ENCODE results near the gene EXOC2. TPM values are rescaled to one million over a fixed set of nuclear protein-coding genes. Genes with fewer than 3 reads are reported as not detected.
A peak's percentile ranks its signal among the peaks of the same experiment; 100 is the strongest.

The EXOC2 gene
- total and polyA plus RNA-seq, 2 of the 13 experiments (the other 11 are each of a cell fraction or from before 2014, with no cell fraction given): 12.6 to 22.9 TPM

DNA sequence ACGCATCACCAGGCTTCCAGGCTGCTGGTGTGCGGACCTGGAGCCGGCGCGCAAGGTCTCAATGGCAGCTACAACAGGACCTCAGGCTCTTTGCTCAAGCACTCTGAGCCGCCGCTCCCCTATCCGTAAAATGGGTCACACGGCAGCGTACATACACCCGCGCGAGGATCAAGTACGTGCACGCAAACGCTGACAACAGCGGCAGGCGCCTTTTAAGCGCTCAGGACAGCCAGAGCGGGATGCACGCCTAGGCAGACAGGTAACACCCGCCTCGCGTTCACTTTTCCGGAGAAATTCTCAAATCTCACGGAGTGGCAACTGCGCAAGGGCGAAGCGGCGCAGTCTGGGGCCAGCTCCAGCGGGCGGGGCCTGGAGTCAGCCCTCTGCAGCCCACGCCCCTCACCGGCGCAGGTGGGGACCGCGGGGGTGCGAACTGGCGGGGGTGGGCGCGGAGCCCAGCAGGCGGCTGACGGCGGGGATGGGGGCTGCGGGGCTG lies 535 bp downstream of the EXOC2 start (continued):
- TF ChIP-seq EP300 (IDR thresholded peaks at IDR 0.05; ENCODE audit: low read depth in 2 of 2, low read length in 2 of 2) (no peak), EP300 (CRISPR knock-in tag; IDR thresholded peaks at IDR 0.05; ENCODE audit: borderline replicate concordance) (no peak), HCFC1 (IDR thresholded peaks at IDR 0.05; ENCODE audit: low read depth, low read length) (no peak), NRL (CRISPR knock-in tag; IDR thresholded peaks at IDR 0.05; ENCODE audit: borderline replicate concordance) (0 out of 2 replicates have a peak, but pooled peaks have one; percentile 32), REPIN1 (CRISPR knock-in tag; IDR thresholded peaks at IDR 0.05; ENCODE audit: borderline replicate concordance, low read depth) (no peak), TEAD3 (CRISPR knock-in tag; optimal IDR thresholded peaks at IDR 0.05; ENCODE audit: borderline replicate concordance) (peak; percentile 33), CHD2 (IDR thresholded peaks at IDR 0.05; ENCODE audit: low read depth, low read length) (no peak), ZNF570 (CRISPR knock-in tag; IDR thresholded peaks at IDR 0.05; ENCODE audit: borderline replicate concordance) (0 out of 2 replicates have a peak, but pooled peaks have one; percentile 4), KLF9 (CRISPR knock-in tag; IDR thresholded peaks at IDR 0.05; ENCODE audit: low read depth) (no peak), FOXJ3 (CRISPR knock-in tag; IDR thresholded peaks at IDR 0.05; ENCODE audit: borderline replicate concordance) (no peak), MZF1 (CRISPR knock-in tag; IDR thresholded peaks at IDR 0.05; ENCODE audit: borderline replicate concordance) (no peak), ZBTB42 (CRISPR knock-in tag; IDR thresholded peaks at IDR 0.05) (no peak), WIZ (CRISPR knock-in tag; IDR thresholded peaks at IDR 0.05) (no peak), CENPT (CRISPR knock-in tag; IDR thresholded peaks at IDR 0.05; ENCODE audit: low read depth) (no peak), ZNF615 (CRISPR knock-in tag; IDR thresholded peaks at IDR 0.05; ENCODE audit: borderline replicate concordance) (no peak), PCBP1 (IDR thresholded peaks at IDR 0.05; ENCODE audit: borderline replicate concordance, low read depth, low read length) (0 out of 2 replicates have a peak, but pooled peaks have one; percentile 81), TCF7 (IDR thresholded peaks at IDR 0.05; ENCODE audit: low read depth) (no peak), HMGA1 (CRISPR knock-in tag; conservative IDR thresholded peaks at IDR 0.05) (no peak)
- TF ChIP-seq, protein P1, sequence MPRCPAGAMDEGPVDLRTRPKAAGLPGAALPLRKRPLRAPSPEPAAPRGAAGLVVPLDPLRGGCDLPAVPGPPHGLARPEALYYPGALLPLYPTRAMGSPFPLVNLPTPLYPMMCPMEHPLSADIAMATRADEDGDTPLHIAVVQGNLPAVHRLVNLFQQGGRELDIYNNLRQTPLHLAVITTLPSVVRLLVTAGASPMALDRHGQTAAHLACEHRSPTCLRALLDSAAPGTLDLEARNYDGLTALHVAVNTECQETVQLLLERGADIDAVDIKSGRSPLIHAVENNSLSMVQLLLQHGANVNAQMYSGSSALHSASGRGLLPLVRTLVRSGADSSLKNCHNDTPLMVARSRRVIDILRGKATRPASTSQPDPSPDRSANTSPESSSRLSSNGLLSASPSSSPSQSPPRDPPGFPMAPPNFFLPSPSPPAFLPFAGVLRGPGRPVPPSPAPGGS (CRISPR knock-in tag; IDR thresholded peaks at IDR 0.05): no peak
- TF ChIP-seq, protein P2, sequence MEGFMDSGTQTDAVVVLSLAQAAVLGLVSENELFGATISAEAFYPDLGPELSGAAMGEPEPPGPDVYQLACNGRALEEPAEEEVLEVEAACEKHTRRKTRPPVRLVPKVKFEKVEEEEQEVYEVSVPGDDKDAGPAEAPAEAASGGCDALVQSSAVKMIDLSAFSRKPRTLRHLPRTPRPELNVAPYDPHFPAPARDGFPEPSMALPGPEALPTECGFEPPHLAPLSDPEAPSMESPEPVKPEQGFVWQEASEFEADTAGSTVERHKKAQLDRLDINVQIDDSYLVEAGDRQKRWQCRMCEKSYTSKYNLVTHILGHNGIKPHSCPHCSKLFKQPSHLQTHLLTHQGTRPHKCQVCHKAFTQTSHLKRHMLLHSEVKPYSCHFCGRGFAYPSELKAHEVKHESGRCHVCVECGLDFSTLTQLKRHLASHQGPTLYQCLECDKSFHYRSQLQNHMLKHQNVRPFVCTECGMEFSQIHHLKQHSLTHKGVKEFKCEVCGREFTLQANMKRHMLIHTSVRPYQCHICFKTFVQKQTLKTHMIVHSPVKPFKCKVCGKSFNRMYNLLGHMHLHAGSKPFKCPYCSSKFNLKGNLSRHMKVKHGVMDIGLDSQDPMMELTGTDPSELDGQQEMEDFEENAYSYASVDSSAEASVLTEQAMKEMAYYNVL (CRISPR knock-in tag; IDR thresholded peaks at IDR 0.05; ENCODE audit: borderline replicate concordance): no peak
- TF ChIP-seq, protein P3, sequence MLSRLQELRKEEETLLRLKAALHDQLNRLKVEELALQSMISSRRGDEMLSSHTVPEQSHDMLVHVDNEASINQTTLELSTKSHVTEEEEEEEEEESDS (CRISPR knock-in tag; IDR thresholded peaks at IDR 0.05; ENCODE audit: borderline replicate concordance): no peak
- TF ChIP-seq, protein P4, sequence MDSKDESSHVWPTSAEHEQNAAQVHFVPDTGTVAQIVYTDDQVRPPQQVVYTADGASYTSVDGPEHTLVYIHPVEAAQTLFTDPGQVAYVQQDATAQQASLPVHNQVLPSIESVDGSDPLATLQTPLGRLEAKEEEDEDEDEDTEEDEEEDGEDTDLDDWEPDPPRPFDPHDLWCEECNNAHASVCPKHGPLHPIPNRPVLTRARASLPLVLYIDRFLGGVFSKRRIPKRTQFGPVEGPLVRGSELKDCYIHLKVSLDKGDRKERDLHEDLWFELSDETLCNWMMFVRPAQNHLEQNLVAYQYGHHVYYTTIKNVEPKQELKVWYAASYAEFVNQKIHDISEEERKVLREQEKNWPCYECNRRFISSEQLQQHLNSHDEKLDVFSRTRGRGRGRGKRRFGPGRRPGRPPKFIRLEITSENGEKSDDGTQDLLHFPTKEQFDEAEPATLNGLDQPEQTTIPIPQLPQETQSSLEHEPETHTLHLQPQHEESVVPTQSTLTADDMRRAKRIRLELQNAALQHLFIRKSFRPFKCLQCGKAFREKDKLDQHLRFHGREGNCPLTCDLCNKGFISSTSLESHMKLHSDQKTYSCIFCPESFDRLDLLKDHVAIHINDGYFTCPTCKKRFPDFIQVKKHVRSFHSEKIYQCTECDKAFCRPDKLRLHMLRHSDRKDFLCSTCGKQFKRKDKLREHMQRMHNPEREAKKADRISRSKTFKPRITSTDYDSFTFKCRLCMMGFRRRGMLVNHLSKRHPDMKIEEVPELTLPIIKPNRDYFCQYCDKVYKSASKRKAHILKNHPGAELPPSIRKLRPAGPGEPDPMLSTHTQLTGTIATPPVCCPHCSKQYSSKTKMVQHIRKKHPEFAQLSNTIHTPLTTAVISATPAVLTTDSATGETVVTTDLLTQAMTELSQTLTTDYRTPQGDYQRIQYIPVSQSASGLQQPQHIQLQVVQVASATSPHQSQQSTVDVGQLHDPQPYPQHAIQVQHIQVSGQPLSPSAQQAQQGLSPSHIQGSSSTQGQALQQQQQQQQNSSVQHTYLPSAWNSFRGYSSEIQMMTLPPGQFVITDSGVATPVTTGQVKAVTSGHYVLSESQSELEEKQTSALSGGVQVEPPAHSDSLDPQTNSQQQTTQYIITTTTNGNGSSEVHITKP (CRISPR knock-in tag; IDR thresholded peaks at IDR 0.05; ENCODE audit: low read depth): no peak

Measured in HepG2 (cell line).